SHP77 treated with DMSO at 0.1 percent for 48 hours (cell line): ENCODE results near the gene SNAP25.

ENCODE experiments used
- DNase-seq: peaks from one replicate; lab custom pipeline; 2025; lab: John Stamatoyannopoulos, UW

Gene SNAP25

GRCh38 chr20:10304471-10305046 lies 85.9 kb downstream of the SNAP25 start:
- DNase-seq, result no peak

DNA sequence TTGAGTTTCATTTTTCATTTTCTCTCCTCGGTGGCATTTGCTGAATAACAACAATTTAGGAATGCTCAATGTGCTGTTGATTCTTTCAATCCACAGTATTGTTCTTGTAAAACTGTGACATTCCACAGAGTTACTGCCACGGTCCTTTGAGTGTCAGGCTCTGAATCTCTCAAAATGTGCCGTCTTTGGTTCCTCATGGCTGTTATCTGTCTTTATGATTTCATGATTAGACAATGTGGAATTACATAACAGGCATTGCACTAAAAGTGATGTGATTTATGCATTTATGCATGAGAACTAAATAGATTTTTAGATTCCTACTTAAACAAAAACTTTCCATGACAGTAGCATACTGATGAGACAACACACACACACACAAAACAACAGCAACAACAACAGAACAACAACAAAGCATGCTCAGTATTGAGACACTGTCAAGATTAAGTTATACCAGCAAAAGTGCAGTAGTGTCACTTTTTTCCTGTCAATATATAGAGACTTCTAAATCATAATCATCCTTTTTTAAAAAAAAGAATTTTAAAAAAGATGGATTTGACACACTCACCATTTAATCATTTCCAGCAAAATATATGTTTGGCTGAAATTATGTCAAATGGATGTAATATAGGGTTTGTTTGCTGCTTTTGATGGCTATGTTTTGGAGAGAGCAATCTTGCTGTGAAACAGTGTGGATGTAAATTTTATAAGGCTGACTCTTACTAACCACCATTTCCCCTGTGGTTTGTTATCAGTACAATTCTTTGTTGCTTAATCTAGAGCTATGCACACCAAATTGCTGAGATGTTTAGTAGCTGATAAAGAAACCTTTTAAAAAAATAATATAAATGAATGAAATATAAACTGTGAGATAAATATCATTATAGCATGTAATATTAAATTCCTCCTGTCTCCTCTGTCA lies 88.1 kb downstream of the SNAP25 start:
- no peak for DNase-seq

DNA sequence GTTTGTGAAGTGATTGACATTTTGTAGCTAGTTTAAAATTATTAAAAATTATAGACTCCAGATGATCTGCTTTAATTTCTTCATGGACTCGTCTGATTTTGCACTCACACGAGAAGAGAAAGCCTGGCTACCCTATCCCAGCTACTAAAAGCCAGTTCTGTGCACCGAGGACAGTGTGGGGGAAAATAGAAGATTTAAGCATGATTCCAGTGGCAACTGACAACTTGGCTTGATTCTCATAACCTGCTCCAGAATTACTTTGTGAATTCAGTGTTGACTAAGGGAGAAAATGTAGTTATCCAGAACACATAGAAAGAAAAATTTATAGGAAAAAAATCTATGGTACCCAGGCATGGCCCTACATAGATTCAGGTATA lies 88.7 kb downstream of the SNAP25 start:
- DNase-seq, result no peak

- no peak for DNase-seq
Measured at GRCh38 chr20:10308652-10309051, 90.0 kb downstream of the SNAP25 start.

DNA sequence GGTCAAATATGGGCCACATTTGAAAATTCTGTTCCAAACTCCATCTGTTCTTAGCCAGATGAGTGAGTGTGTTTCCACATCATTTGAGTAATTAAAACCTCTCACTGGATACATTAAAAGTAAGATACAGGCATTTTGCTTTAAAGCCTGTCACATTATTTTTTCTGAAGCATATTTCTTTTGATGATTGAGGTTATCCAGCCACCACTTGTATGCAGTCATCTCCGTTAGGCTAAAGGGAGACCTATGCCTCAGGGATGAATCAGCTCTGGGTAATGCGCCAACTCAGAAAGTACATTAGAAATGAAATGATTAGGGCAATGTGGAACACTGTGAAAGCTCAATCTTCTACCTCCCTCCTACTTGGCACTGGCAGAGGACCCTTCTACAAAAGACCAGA lies 90.7 kb downstream of the SNAP25 start:
- no peak for DNase-seq

DNA sequence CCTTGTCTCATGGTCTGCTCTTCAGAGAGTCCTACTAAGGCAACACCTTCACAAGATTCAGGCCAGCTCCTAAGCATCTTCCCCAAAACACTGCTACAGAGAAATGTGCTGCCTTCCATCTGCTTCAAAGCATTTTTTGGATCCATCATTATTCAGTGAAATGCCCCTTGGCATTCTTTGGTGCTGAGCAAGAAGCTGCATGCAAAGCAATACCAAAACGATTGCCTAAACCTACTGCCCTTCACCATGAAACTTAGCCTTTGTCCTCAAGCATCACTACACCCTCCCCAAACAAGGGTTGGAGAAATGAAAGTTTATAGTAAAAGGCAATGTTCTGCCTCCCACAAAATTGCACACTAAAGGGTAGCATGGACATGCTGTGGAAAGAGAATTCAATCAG lies 93.5 kb downstream of the SNAP25 start:
- DNase-seq, result no peak

GRCh38 chr20:10313215-10313614 lies 94.6 kb downstream of the SNAP25 start:
- DNase-seq, result no peak

GRCh38 chr20:10313701-10314100 lies 95.1 kb downstream of the SNAP25 start:
- DNase-seq, result no peak

GRCh38 chr20:10314198-10314597 lies 95.6 kb downstream of the SNAP25 start:
- DNase-seq, result no peak

- DNase-seq, result no peak
Measured at GRCh38 chr20:10315138-10315537, 96.5 kb downstream of the SNAP25 start.

- DNase-seq, result peak; percentile 21
Measured at GRCh38 chr20:10316582-10316981, 98.0 kb downstream of the SNAP25 start.

DNA sequence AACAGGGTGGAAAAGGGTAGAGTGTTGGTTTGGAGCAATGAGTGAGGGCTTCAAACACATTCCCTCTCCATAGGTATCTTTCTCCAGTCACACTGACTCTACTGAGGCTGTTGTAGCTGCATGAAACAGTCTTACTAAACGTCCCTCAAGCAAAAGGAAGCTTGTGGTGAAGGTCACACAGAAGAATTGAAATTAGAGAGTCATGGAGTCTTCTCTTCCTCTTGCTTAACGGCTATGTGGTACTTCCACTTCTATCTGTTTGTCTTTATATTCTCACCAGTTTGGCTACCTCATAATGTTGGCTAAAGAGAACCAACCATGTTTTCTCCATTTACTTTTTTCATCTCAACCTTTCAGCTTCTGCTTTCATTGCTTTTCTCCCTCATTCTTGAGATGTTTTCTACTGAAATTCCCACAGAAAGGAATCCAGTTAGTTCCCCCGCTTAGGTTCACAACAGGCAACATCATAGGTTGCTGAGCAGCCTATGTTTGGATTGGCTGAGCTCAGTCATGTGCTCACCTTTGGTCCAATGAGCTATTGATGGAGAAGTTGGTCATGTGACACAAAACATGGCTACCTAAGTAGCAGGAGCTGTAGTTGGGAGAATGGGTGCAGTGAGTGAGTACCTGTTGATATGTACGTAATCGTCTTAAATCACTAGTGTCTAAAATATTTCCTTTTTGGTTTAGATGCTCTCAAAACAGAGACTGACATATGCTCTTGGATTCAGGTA lies 99.8 kb downstream of the SNAP25 start:
- no peak for DNase-seq

DNA sequence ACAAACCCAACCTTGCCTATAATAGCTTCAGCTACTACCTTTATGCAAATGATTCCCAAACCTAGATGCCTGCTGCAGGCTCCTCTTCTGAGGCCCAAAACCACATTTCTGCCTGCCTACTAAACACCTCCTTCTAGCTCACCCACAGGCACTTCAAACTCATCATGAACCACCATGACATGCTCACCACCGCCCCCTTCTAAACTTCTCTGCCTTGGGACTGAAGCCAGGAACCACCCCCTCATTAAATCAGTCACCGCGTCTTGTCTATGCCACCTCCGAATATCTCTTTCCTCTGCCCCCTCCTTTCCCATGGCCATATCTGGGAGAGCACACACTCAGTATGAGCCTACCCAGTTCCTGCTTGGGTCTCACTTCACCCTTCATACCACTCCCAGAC lies 101.2 kb downstream of the SNAP25 start:
- no peak for DNase-seq

DNA sequence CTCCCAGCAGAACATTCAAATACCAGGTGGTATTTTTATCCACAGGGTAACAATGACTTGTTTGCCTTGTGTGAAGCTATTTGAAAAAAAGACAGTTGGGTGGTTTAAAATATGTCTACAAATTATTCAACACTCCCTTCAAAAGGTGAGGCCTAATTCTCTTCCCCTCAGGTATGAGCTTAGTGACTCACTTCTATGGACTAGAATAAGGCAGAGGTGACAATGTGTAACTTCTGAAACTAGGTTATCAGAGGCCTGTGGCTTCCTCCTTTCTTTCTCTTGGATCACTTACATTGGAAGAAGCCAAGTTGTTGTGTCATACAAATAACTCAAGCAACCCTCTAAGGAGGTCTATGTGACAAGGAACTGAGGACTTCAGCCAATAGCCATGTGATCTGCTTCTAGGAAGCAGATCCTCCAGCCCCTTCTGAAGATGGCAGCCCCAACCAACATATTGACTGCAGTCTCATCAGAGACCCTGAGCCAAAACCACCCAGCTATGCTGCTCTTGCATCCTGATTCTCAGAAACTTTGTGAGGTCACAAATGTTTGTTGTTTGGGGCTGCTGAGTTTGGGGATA lies 102.6 kb downstream of the SNAP25 start:
- DNase-seq, result no peak

DNA sequence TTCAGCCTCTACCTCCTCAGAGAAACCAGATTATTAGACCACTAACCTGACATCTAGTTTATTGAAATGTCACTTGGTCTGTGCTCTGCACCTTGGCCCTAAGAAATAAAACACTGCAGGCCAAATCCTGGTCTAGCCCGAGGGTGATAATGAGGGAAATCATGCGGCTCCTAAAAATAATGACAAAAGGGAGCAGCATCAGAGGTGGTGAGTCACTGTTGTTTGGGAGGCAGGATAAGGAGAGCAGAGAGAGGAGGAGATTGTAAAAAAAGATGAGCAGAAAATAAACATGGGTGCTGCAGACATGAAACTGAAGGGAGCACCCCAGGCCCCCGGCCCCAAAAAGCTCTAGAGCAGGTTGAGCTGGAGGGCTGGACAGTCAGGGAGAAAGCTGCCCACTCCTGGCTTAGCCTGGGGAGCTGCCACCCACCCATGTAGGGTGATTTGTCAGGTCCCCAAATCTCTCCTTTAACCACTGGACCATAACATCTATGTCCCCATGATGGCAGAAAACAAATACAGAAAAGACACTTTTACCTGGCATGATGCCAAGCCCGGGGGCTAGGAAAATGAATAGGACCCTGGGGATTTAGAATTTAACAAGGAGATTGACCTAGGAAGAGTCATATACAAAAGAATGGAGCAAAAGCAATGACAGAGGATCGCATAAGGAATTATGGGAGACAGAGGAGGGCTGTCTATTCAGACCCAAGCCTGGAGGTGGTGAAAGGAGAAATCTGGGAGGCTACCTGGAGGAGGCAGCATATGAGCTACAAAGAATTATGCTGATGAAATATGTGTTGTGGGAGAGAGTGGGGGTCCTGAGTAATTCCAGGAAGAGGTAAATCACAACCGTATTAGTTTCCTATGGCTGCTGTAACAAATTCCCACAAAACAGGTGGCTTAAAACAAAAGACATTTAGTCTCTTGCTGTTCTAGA lies 103.7 kb downstream of the SNAP25 start:
- DNase-seq, result no peak

- DNase-seq, result no peak
Measured at GRCh38 chr20:10323729-10324128, 105.1 kb downstream of the SNAP25 start.

- no peak for DNase-seq
Measured at GRCh38 chr20:10324198-10324847, 105.7 kb downstream of the SNAP25 start.

- peak; percentile 78 for DNase-seq
Measured at GRCh38 chr20:10328897-10329255, 110.2 kb downstream of the SNAP25 start.

- DNase-seq, result peak; percentile 82
Measured at GRCh38 chr20:10329387-10330005, 110.9 kb downstream of the SNAP25 start.

DNA sequence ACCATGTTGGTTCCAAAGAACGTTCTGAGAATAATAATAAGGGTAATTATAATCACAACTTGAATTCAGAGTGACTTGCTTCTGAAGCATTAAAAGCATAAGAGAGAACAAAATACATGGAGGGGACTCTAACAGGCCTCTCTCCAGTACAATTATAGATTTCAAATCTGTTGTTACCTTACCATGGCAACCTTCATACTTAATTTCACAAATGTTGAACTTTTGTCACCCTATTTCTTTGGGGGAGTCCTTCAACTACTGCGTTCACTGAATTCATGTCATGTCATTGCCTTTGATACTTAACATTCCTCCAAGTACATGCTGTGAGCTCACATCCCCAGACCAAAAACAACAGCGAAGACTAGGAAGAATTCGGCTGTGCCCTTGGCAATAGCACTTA lies 111.4 kb downstream of the SNAP25 start:
- DNase-seq, result no peak
